Esophagus muscularis mucosa (tissue), 3 donors: ENCODE measurements around the gene HOXA11.

Experiments used
- CTCF ChIP-seq, 3 experiments: fragments of 200-600 bp in 2 of 3; fragments of 450-650 bp in 1 of 3; sonication (generic) in 2 of 3; IDR thresholded peaks; one replicate each; pipeline ENCODE4 v1.5.1; 2017 to 2019; ENCODE audit warnings: antibody characterized with exemption in 3 of 3, mild to moderate bottlenecking in 2 of 3, moderate library complexity in 1 of 3
- POLR2A ChIP-seq: fragments of 450-650 bp; IDR thresholded peaks from one replicate; pipeline ENCODE4 v1.6.1; 2017; ENCODE audit warnings: antibody characterized with exemption, moderate library complexity, mild to moderate bottlenecking, low read depth

- TF ChIP-seq CTCF (IDR thresholded peaks at IDR 0.05): no peak
- TF ChIP-seq POLR2A: no peak
Observed at GRCh38 chr7:27148756-27149641, 36.0 kb downstream of the HOXA11 start.
